ENCODE data around the gene SYNPO2. TPM values are rescaled to one million over a fixed set of nuclear protein-coding genes. Genes with fewer than 3 reads are reported as not detected.

Gene SYNPO2
- total and polyA plus RNA-seq, 2 of the 13 experiments (the other 11 are each of a cell fraction or from before 2014, with no cell fraction given) = not detected

GRCh38 chr4:118905566-118905965 lies 16.9 kb downstream of the SYNPO2 start:
- WGBS (ENCODE audit: low lambda C conversion rate) = 0% methylated on average over 4 of the region's 4 CpGs
- intact Hi-C loops (cut with micrococcal nuclease; ENCODE audit: unreplicated experiment) = no loop called here

GRCh38 chr4:118909173-118909956 lies 20.7 kb downstream of the SYNPO2 start:
- Histone ChIP-seq H3K4me3 (replicated peaks in 1 of 3; ENCODE audit: insufficient read depth in 1 of 3, low read depth in 2 of 3, low read length in 3 of 3) (no peak overlapping the region), H3K9me3 (ENCODE audit: low read length) (no peaks in the 10 kb centered on the region), H3K27ac (ENCODE audit: extremely low read length, insufficient read depth, low read length) (no peak overlapping the region), H3K4me1 (ENCODE audit: insufficient read depth, low read length) (no peaks in the 10 kb centered on the region), H3K79me2 (ENCODE audit: insufficient read depth, low read length) (no peaks in the 10 kb centered on the region), H3K36me3 (replicated peaks in 1 of 2; ENCODE audit: control insufficient read depth in 1 of 2, insufficient read depth in 2 of 2, low read length in 2 of 2) (no peaks in the 10 kb centered on the region), H3K4me2 (ENCODE audit: low read depth, low read length) (no peak overlapping the region), H3K27me3 (ENCODE audit: control insufficient read depth in 1 of 2, insufficient read depth in 2 of 2, low read length in 2 of 2) (peaks cover 0 to 7% of the 10 kb centered on the region in 2 experiments; a peak in 2 of 5 replicates), H2AFZ (ENCODE audit: low read length) (no peak overlapping the region), H3K9ac (ENCODE audit: insufficient read depth, low read depth, low read length) (no peak overlapping the region), H4K20me1 (ENCODE audit: insufficient read depth, low read length) (no peaks in the 10 kb centered on the region)
- DNase-seq (ENCODE audit: low spot score) (no peak), FAIRE-seq (no peak), ATAC-seq (no peak)
- ChIA-PET POLR2A (no interaction called here), CTCF (ENCODE audit: low intra/inter-chr PET ratio, low total read pairs) (no interaction called here)
- no TSS peak for BruUV-seq (replicated peaks)
- TF ChIP-seq SAFB2 (CRISPR knock-in tag; IDR thresholded peaks at IDR 0.05; ENCODE audit: borderline replicate concordance, low read depth) (no peak), ZNF747 (CRISPR knock-in tag; IDR thresholded peaks at IDR 0.05; ENCODE audit: borderline replicate concordance) (no peak), IRF2 (CRISPR knock-in tag; IDR thresholded peaks at IDR 0.05) (no peak), GTF2F1 (IDR thresholded peaks at IDR 0.05; ENCODE audit: low read length) (no peak), ZFP91 (CRISPR knock-in tag; IDR thresholded peaks at IDR 0.05; ENCODE audit: borderline replicate concordance) (no peak), NR2F2 (IDR thresholded peaks at IDR 0.05; ENCODE audit: borderline replicate concordance, low read depth) (no peak), HDAC6 (IDR thresholded peaks at IDR 0.05; ENCODE audit: low read depth, low read length) (no peak), ZNF12 (CRISPR knock-in tag; IDR thresholded peaks at IDR 0.05) (no peak), TFAP4 (IDR thresholded peaks at IDR 0.05; ENCODE audit: borderline replicate concordance, low read depth) (no peak)
- in situ Hi-C loops (cut with HindIII; ENCODE audit: extremely low pct_ligation_motif_present, low pct_unique_long_range_greater_than_20kb) (no loop called here), intact Hi-C loops (cut with micrococcal nuclease; ENCODE audit: unreplicated experiment) (no loop called here)
- 30% methylated on average over 7 of the region's 8 CpGs for WGBS (ENCODE audit: low lambda C conversion rate)

More at GRCh38 chr4:118905566-118905965, 16.9 kb downstream of the SYNPO2 start:
- Histone ChIP-seq H3K4me2 (ENCODE audit: low read depth, low read length) (no peak overlapping the region), H3K9me3 (ENCODE audit: low read length) (no peaks in the 10 kb centered on the region), H3K4me1 (ENCODE audit: insufficient read depth, low read length) (no peaks in the 10 kb centered on the region), H2AFZ (ENCODE audit: low read length) (no peak overlapping the region), H3K79me2 (ENCODE audit: insufficient read depth, low read length) (no peaks in the 10 kb centered on the region), H4K20me1 (ENCODE audit: insufficient read depth, low read length) (no peaks in the 10 kb centered on the region), H3K4me3 (replicated peaks in 1 of 3; ENCODE audit: insufficient read depth in 1 of 3, low read depth in 2 of 3, low read length in 3 of 3) (no peak overlapping the region), H3K27ac (ENCODE audit: extremely low read length, insufficient read depth, low read length) (no peak overlapping the region), H3K27me3 (ENCODE audit: control insufficient read depth in 1 of 2, insufficient read depth in 2 of 2, low read length in 2 of 2) (peaks cover 0 to 7% of the 10 kb centered on the region in 2 experiments; a peak in 2 of 5 replicates), H3K9ac (ENCODE audit: insufficient read depth, low read depth, low read length) (no peak overlapping the region), H3K36me3 (replicated peaks in 1 of 2; ENCODE audit: control insufficient read depth in 1 of 2, insufficient read depth in 2 of 2, low read length in 2 of 2) (no peaks in the 10 kb centered on the region)
- ChIA-PET CTCF (ENCODE audit: low intra/inter-chr PET ratio, low total read pairs) (no interaction called here), POLR2A (no interaction called here)
- BruUV-seq (replicated peaks) = no TSS peak
- no peak for FAIRE-seq
- no peak for TF ChIP-seq LCORL (IDR thresholded peaks at IDR 0.05)
- no peak for TF ChIP-seq LCORL (CRISPR knock-in tag; IDR thresholded peaks at IDR 0.05)
- no peak for TF ChIP-seq MTA1 (CRISPR knock-in tag; IDR thresholded peaks at IDR 0.05; ENCODE audit: borderline replicate concordance)
- no peak for TF ChIP-seq ZNF432 (CRISPR knock-in tag; IDR thresholded peaks at IDR 0.05; ENCODE audit: borderline replicate concordance)
- in situ Hi-C loops (cut with HindIII; ENCODE audit: extremely low pct_ligation_motif_present, low pct_unique_long_range_greater_than_20kb) = no loop called here
- no peak for ATAC-seq
- DNase-seq (ENCODE audit: low spot score) = no peak

All from HepG2 (cell line).